Measurements from ENCODE around the gene LBH. TPM values are rescaled to one million over a fixed set of nuclear protein-coding genes. Genes with fewer than 3 reads are reported as not detected.

LBH gene
- total RNA-seq, 1 experiment from 2014 or later, result 186 TPM

- H3K9me3 ChIP-seq (replicated peaks), result no peaks in the 10 kb centered on the region
- no peaks in the 10 kb centered on the region for H3K36me3 ChIP-seq
- peaks cover 47% of the 10 kb centered on the region for H3K4me1 ChIP-seq (replicated peaks)
- no peak overlapping the region for H3K4me3 ChIP-seq
- H3K27me3 ChIP-seq (replicated peaks), result no peaks in the 10 kb centered on the region
- DNase-seq (ENCODE audit: low read depth in 1 of 2, low spot score in 2 of 2), result peak; percentile 89 to 96
- peak overlapping the region; percentile 94 for H3K27ac ChIP-seq
Measured at GRCh38 chr2:30272761-30273573, 41.6 kb downstream of the LBH start.

- peak overlapping the region; percentile 94 for H3K27ac ChIP-seq
- H3K36me3 ChIP-seq, result no peaks in the 10 kb centered on the region
- H3K9me3 ChIP-seq (replicated peaks), result no peaks in the 10 kb centered on the region
- H3K4me3 ChIP-seq, result no peak overlapping the region
- DNase-seq (ENCODE audit: low read depth in 1 of 2, low spot score in 2 of 2), result no peak
- H3K27me3 ChIP-seq (replicated peaks), result no peaks in the 10 kb centered on the region
- peaks cover 47% of the 10 kb centered on the region for H3K4me1 ChIP-seq (replicated peaks)
Measured at GRCh38 chr2:30273574-30273929, 42.2 kb downstream of the LBH start.

- Histone ChIP-seq H3K9me3 (replicated peaks) (no peaks in the 10 kb centered on the region), H3K27ac (peak overlapping the region; percentile 57), H3K4me1 (replicated peaks) (peaks cover 47% of the 10 kb centered on the region), H3K4me3 (no peak overlapping the region), H3K27me3 (replicated peaks) (no peaks in the 10 kb centered on the region), H3K36me3 (no peaks in the 10 kb centered on the region)
- no peak for DNase-seq (ENCODE audit: low read depth in 1 of 2, low spot score in 2 of 2)
Measured at GRCh38 chr2:30275256-30275655, 43.9 kb downstream of the LBH start.

GRCh38 chr2:30276455-30276911, 45.1 kb downstream of the LBH start:
- Histone ChIP-seq H3K4me3 (no peak overlapping the region), H3K36me3 (no peaks in the 10 kb centered on the region), H3K4me1 (replicated peaks) (peaks cover 56% of the 10 kb centered on the region), H3K27ac (no peak overlapping the region), H3K9me3 (replicated peaks) (no peaks in the 10 kb centered on the region), H3K27me3 (replicated peaks) (no peaks in the 10 kb centered on the region)
- no peak for DNase-seq (ENCODE audit: low read depth in 1 of 2, low spot score in 2 of 2)

- peaks cover 48% of the 10 kb centered on the region for H3K4me1 ChIP-seq (replicated peaks)
- no peak for DNase-seq (ENCODE audit: low read depth in 1 of 2, low spot score in 2 of 2)
- no peak overlapping the region for H3K27ac ChIP-seq
Measured at GRCh38 chr2:30277582-30277981, 46.2 kb downstream of the LBH start.

GRCh38 chr2:30278419-30278818, 47.1 kb downstream of the LBH start:
- H3K27me3 ChIP-seq (replicated peaks), result no peaks in the 10 kb centered on the region

More at GRCh38 chr2:30277582-30277981, 46.2 kb downstream of the LBH start:
- Histone ChIP-seq H3K27me3 (replicated peaks) (no peaks in the 10 kb centered on the region), H3K36me3 (no peaks in the 10 kb centered on the region), H3K9me3 (replicated peaks) (no peaks in the 10 kb centered on the region), H3K4me3 (no peak overlapping the region)

GRCh38 chr2:30280596-30281434, 49.5 kb downstream of the LBH start:
- H3K27ac ChIP-seq, result no peak overlapping the region; the same call in 1 of the 2 replicates
- no peaks in the 10 kb centered on the region for H3K9me3 ChIP-seq (replicated peaks)
- peaks cover 30% of the 10 kb centered on the region for H3K4me1 ChIP-seq (replicated peaks)
- no peaks in the 10 kb centered on the region for H3K27me3 ChIP-seq (replicated peaks)
- no peaks in the 10 kb centered on the region for H3K36me3 ChIP-seq
- DNase-seq (ENCODE audit: low read depth in 1 of 2, low spot score in 2 of 2), result no peak
- H3K4me3 ChIP-seq, result no peak overlapping the region

More at GRCh38 chr2:30278419-30278818, 47.1 kb downstream of the LBH start:
- Histone ChIP-seq H3K36me3 (no peaks in the 10 kb centered on the region), H3K27ac (no peak overlapping the region), H3K4me1 (replicated peaks) (peaks cover 40% of the 10 kb centered on the region), H3K9me3 (replicated peaks) (no peaks in the 10 kb centered on the region), H3K4me3 (no peak overlapping the region)
- DNase-seq (ENCODE audit: low read depth in 1 of 2, low spot score in 2 of 2), result no peak

- H3K4me3 ChIP-seq, result no peak overlapping the region
- no peaks in the 10 kb centered on the region for H3K9me3 ChIP-seq (replicated peaks)
- H3K27me3 ChIP-seq (replicated peaks), result no peaks in the 10 kb centered on the region
- no peaks in the 10 kb centered on the region for H3K36me3 ChIP-seq
- H3K4me1 ChIP-seq (replicated peaks), result peaks cover 21% of the 10 kb centered on the region
- no peak overlapping the region for H3K27ac ChIP-seq
- no peak for DNase-seq (ENCODE audit: low read depth in 1 of 2, low spot score in 2 of 2)
Measured at GRCh38 chr2:30282081-30282480, 50.7 kb downstream of the LBH start.

- Histone ChIP-seq H3K36me3 (no peaks in the 10 kb centered on the region), H3K9me3 (replicated peaks) (no peaks in the 10 kb centered on the region), H3K27me3 (replicated peaks) (no peaks in the 10 kb centered on the region), H3K4me1 (replicated peaks) (peaks cover 21% of the 10 kb centered on the region), H3K27ac (no peak overlapping the region), H3K4me3 (no peak overlapping the region)
- no peak for DNase-seq (ENCODE audit: low read depth in 1 of 2, low spot score in 2 of 2)
Measured at GRCh38 chr2:30282721-30283120, 51.4 kb downstream of the LBH start.

- Histone ChIP-seq H3K36me3 (no peaks in the 10 kb centered on the region), H3K4me1 (replicated peaks) (peaks cover 29% of the 10 kb centered on the region), H3K9me3 (replicated peaks) (no peaks in the 10 kb centered on the region), H3K27ac (peak overlapping the region; percentile 55), H3K4me3 (no peak overlapping the region), H3K27me3 (replicated peaks) (no peaks in the 10 kb centered on the region)
- DNase-seq (ENCODE audit: low read depth in 1 of 2, low spot score in 2 of 2), result no peak
Measured at GRCh38 chr2:30283931-30284565, 52.7 kb downstream of the LBH start.

GRCh38 chr2:30285758-30286157, 54.4 kb downstream of the LBH start:
- H3K4me1 ChIP-seq (replicated peaks), result peaks cover 33% of the 10 kb centered on the region
- H3K27me3 ChIP-seq (replicated peaks), result no peaks in the 10 kb centered on the region
- DNase-seq (ENCODE audit: low read depth in 1 of 2, low spot score in 2 of 2), result no peak
- no peaks in the 10 kb centered on the region for H3K9me3 ChIP-seq (replicated peaks)
- H3K4me3 ChIP-seq, result no peak overlapping the region
- H3K36me3 ChIP-seq, result no peaks in the 10 kb centered on the region
- no peak overlapping the region for H3K27ac ChIP-seq

- Histone ChIP-seq H3K36me3 (no peaks in the 10 kb centered on the region), H3K4me3 (no peak overlapping the region), H3K9me3 (replicated peaks) (no peaks in the 10 kb centered on the region), H3K27ac (no peak overlapping the region), H3K4me1 (replicated peaks) (peaks cover 36% of the 10 kb centered on the region), H3K27me3 (replicated peaks) (no peaks in the 10 kb centered on the region)
- DNase-seq (ENCODE audit: low read depth in 1 of 2, low spot score in 2 of 2), result no peak
Measured at GRCh38 chr2:30287190-30287840, 56.0 kb downstream of the LBH start.

- Histone ChIP-seq H3K36me3 (no peaks in the 10 kb centered on the region), H3K4me3 (no peak overlapping the region), H3K27ac (no peak overlapping the region), H3K4me1 (replicated peaks) (peaks cover 43% of the 10 kb centered on the region), H3K27me3 (replicated peaks) (no peaks in the 10 kb centered on the region), H3K9me3 (replicated peaks) (no peaks in the 10 kb centered on the region)
- no peak for DNase-seq (ENCODE audit: low read depth in 1 of 2, low spot score in 2 of 2)
Measured at GRCh38 chr2:30287857-30288513, 56.7 kb downstream of the LBH start.

Measured in SJSA1 (cell line).